Esophagus squamous epithelium (tissue), 5 donors: ENCODE measurements around the gene SLC44A3. TPM values are rescaled to one million over a fixed set of nuclear protein-coding genes. Genes with fewer than 3 reads are reported as not detected.

ENCODE experiments used
- DNase-seq: peaks from one replicate; lab custom pipeline; 2025; lab: John Stamatoyannopoulos, UW
- H3K27ac ChIP-seq, 4 donors: fragments of 200-600 bp; sonication (generic); one replicate each; pipeline ENCODE4 v1.5.1; 2016 to 2019; ENCODE audit warnings: mild to moderate bottlenecking in 1 of 4
- H3K27me3 ChIP-seq, 4 donors: fragments of 200-600 bp; sonication (generic); 1 replicate in 3 of 4; 2 replicates in 1 of 4; pipeline versions ENCODE4 v1.5.1 to v1.6.0; 2017 to 2021; ENCODE audit warnings: antibody characterized with exemption in 1 of 4
- H3K36me3 ChIP-seq, 3 donors: fragments of 200-600 bp; sonication (generic); one replicate each; pipeline ENCODE4 v1.5.1; 2016 to 2019
- H3K4me1 ChIP-seq, 3 donors: fragments of 200-600 bp; sonication (generic); one replicate each; pipeline ENCODE4 v1.5.1; 2017 to 2019
- H3K4me3 ChIP-seq, 4 donors: fragments of 200-600 bp; sonication (generic); 1 replicate in 3 of 4; 2 replicates in 1 of 4; pipeline ENCODE4 v1.5.1; 2016 to 2019; ENCODE audit warnings: mild to moderate bottlenecking in 2 of 4, moderate library complexity in 1 of 4
- H3K9me3 ChIP-seq, 3 donors: fragments of 200-600 bp; sonication (generic); one replicate each; pipeline ENCODE4 v1.5.1; 2016 to 2019
- POLR2A ChIP-seq, 4 donors: fragments of 450-650 bp; IDR thresholded peaks; one replicate each; pipeline ENCODE4 v1.6.1; 2017; ENCODE audit warnings: antibody characterized with exemption in 4 of 4, mild to moderate bottlenecking in 4 of 4, moderate library complexity in 3 of 4
- WGBS, 2 donors: methylation state at CpG; one replicate each; pipeline ENCODE4 v1.1.5; 2018; 5-methylcytosine and 5-hydroxymethylcytosine counted together
- intact Hi-C: fragments of 100-400 bp; cut with DNase I; formaldehyde crosslinking; loops from one replicate; pipeline ENCODE4 v1.15.0; 2022
- total RNA-seq, 4 donors: library from RNA; depleted of rRNA; stranded (reverse); fragments of >200 nt; gene quantifications; one replicate each; pipeline ENCODE4 v1.1.0, GENCODE V29; 2016
- TF ChIP-seq, protein P1 (sequence below), 6 experiments: fragments of 450-650 bp in 4 of 6; fragments of 200-600 bp in 2 of 6; sonication (generic) in 2 of 6; IDR thresholded peaks; one replicate each; pipeline ENCODE4 v1.5.1; 2016 to 2019; ENCODE audit warnings: antibody characterized with exemption in 6 of 6, mild to moderate bottlenecking in 4 of 6, moderate library complexity in 4 of 6
- donor health status: DM: yes; HTN: yes; CAD: no.

SLC44A3 gene
- total RNA-seq, 4 donors from 2014 or later = 5.4 to 11.7 (median 9.4) TPM

DNA sequence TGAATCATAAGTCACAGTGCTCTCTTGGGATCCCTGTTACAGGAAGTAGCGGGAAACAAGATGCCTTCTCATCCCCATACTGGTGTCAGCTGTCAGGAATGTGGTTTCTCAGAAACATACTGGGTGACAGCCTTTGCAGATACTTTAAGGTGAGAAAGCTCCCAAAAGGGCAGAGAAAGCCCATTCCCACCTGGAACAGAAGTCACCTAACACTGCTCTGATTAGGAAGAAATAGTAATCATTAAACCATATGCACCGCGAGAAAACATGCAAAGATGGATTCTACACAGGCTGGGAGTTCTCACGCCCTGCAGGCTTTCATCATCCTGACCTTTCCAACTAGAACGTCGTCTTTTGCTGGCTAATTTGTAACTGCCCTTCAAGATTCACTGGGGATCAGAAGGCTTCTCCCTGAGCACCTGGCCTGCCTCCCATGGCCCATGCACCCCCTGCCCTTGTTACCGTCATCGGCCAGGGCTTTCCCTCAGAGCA, 46.2 kb upstream of the SLC44A3 start:
- Histone ChIP-seq H3K4me3 (no peak overlapping the region), H3K36me3 (no peaks in the 10 kb centered on the region), H3K4me1 (peaks cover 0 to 8% (median 0%) of the 10 kb centered on the region in 3 donors), H3K9me3 (peaks cover 0 to 5% (median 0%) of the 10 kb centered on the region in 3 donors), H3K27ac (peak overlapping the region in 3 of 4 donors; percentile 22 to 77 (median 56)), H3K27me3 (no peaks in the 10 kb centered on the region)
- TF ChIP-seq, protein P1, sequence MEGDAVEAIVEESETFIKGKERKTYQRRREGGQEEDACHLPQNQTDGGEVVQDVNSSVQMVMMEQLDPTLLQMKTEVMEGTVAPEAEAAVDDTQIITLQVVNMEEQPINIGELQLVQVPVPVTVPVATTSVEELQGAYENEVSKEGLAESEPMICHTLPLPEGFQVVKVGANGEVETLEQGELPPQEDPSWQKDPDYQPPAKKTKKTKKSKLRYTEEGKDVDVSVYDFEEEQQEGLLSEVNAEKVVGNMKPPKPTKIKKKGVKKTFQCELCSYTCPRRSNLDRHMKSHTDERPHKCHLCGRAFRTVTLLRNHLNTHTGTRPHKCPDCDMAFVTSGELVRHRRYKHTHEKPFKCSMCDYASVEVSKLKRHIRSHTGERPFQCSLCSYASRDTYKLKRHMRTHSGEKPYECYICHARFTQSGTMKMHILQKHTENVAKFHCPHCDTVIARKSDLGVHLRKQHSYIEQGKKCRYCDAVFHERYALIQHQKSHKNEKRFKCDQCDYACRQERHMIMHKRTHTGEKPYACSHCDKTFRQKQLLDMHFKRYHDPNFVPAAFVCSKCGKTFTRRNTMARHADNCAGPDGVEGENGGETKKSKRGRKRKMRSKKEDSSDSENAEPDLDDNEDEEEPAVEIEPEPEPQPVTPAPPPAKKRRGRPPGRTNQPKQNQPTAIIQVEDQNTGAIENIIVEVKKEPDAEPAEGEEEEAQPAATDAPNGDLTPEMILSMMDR (IDR thresholded peaks at IDR 0.05) = no peak
- no peak for TF ChIP-seq POLR2A (IDR thresholded peaks at IDR 0.05)
- intact Hi-C loops = no loop called here
- WGBS, 2 donors = 77 to 87% methylated on average over 7 to 8 of the region's 8 CpGs
- no peak for DNase-seq

GRCh38 chr1:94776474-94776873, 43.7 kb upstream of the SLC44A3 start:
- peaks cover 0 to 8% (median 0%) of the 10 kb centered on the region in 3 donors for H3K4me1 ChIP-seq
- no CpG with 5 or more reads among the region's 1 CpG for WGBS, 2 donors
- no peak overlapping the region for H3K27ac ChIP-seq
- H3K4me3 ChIP-seq = no peak overlapping the region
- DNase-seq = no peak
- H3K9me3 ChIP-seq = peaks cover 0 to 5% (median 0%) of the 10 kb centered on the region in 3 donors
- no peaks in the 10 kb centered on the region for H3K36me3 ChIP-seq
- intact Hi-C loops = no loop called here
- TF ChIP-seq, protein P1 (IDR thresholded peaks at IDR 0.05) = no peak
- no peak for TF ChIP-seq POLR2A (IDR thresholded peaks at IDR 0.05)
- H3K27me3 ChIP-seq = no peaks in the 10 kb centered on the region

- no peaks in the 10 kb centered on the region for H3K27me3 ChIP-seq
- TF ChIP-seq, protein P1 (IDR thresholded peaks at IDR 0.05) = no peak
- no peak for TF ChIP-seq POLR2A (IDR thresholded peaks at IDR 0.05)
- no peak overlapping the region for H3K4me3 ChIP-seq
- H3K36me3 ChIP-seq = no peaks in the 10 kb centered on the region
- intact Hi-C loops = no loop called here
- H3K27ac ChIP-seq = no peak overlapping the region
- peaks cover 0 to 5% (median 0%) of the 10 kb centered on the region in 3 donors for H3K9me3 ChIP-seq
- H3K4me1 ChIP-seq = peaks cover 0 to 13% (median 0%) of the 10 kb centered on the region in 3 donors
- no peak for DNase-seq
These were observed 42.9 kb upstream of the SLC44A3 start for GRCh38 chr1:94777281-94777680.

DNA sequence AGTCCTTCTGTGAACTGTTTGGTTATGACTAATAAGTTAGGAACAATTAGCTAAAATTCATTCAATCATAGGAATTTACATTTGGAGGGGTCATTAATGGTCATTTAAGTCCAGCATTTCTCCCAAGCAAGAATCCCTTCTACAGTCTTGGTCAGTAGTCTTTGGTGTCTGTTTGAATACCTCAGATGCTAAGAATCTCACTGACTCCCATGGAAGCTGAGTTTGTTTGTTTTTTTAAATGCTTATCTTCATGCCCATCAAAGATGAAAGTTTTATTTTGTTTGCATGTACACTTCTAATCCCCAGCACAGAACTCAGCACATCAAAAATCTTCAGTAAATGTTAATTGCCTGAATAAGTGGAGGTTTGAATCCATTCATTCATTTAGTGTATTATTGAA, 41.3 kb upstream of the SLC44A3 start:
- intact Hi-C loops = no loop called here
- no peak overlapping the region for H3K4me3 ChIP-seq
- H3K27me3 ChIP-seq = no peaks in the 10 kb centered on the region
- peaks cover 0 to 22% (median 9%) of the 10 kb centered on the region in 3 donors for H3K4me1 ChIP-seq
- no peak overlapping the region for H3K27ac ChIP-seq
- H3K9me3 ChIP-seq = peaks cover 0 to 5% (median 0%) of the 10 kb centered on the region in 3 donors
- no peak for TF ChIP-seq POLR2A (IDR thresholded peaks at IDR 0.05)
- TF ChIP-seq, protein P1 (IDR thresholded peaks at IDR 0.05) = no peak
- no peak for DNase-seq
- no peaks in the 10 kb centered on the region for H3K36me3 ChIP-seq

DNA sequence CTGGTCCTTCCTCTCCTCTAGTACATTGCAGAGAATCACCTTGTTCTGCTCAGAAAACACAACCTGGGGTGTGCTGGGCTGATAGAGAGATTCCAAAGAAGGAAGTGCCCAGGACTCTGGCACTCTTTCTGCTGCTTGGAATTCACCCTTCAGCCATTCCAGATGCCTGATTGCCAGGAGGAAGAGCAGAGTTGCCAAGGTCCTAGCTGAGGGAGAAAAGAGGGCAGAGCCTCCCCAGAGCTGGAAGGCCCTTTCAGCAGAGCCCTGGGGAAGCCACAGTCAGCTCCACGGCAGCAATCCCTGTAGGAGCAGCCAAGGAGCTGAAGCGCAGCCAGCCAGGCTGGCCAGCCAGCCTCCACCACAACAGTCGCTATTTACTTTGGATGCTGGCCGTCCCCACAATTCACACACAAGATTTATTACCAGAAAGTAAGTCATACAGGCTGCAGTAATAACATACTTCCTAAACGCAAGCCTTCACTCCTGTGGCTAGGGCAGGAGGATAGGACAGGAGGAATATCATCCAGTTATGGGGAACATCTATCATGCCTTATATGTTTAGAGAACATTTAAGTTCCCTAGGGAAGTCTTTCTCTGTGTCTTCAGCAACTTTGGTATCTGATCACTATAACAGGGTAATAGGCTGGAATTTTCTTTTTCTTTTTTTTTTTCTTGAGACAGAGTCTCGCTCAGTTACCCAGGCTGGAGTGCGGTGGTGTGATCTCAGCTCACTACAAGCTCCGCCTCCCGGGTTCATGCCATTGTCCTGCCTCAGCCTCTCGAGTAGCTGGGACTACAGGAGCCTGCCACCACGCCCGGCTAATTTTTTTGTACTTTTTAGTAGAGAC, 36.6 kb upstream of the SLC44A3 start:
- no peak for DNase-seq
- H3K27ac ChIP-seq = peak overlapping the region; percentile 36 to 84 (median 62)
- H3K36me3 ChIP-seq = no peaks in the 10 kb centered on the region
- no peak for TF ChIP-seq POLR2A (IDR thresholded peaks at IDR 0.05)
- TF ChIP-seq, protein P1 (IDR thresholded peaks at IDR 0.05) = no peak
- intact Hi-C loops = no loop called here
- WGBS, 2 donors = 59 to 61% methylated on average over 12 of the region's 12 CpGs
- peaks cover 0 to 24% (median 9%) of the 10 kb centered on the region in 3 donors for H3K4me1 ChIP-seq
- H3K4me3 ChIP-seq = peak overlapping the region in 1 of 4 donors; percentile 2
- no peaks in the 10 kb centered on the region for H3K9me3 ChIP-seq
- H3K27me3 ChIP-seq = no peaks in the 10 kb centered on the region
